NCI-H526 treated with DMSO at 0.1 percent for 48 hours (cell line): Measurements from ENCODE around the gene FAM187B.
"Not testable (repeated sequence)": the region's sequence is repeated elsewhere in the genome, so short reads cannot be mapped to it uniquely, and the experiment has no call there.

Experiments
- DNase-seq: peaks from one replicate; lab custom pipeline; 2025; lab: John Stamatoyannopoulos, UW

Gene FAM187B

GRCh38 chr19:35262101-35262761 is 33.7 kb upstream of the FAM187B start:
- no peak for DNase-seq

GRCh38 chr19:35261356-35262100 is 33.0 kb upstream of the FAM187B start:
- DNase-seq: no peak

DNA sequence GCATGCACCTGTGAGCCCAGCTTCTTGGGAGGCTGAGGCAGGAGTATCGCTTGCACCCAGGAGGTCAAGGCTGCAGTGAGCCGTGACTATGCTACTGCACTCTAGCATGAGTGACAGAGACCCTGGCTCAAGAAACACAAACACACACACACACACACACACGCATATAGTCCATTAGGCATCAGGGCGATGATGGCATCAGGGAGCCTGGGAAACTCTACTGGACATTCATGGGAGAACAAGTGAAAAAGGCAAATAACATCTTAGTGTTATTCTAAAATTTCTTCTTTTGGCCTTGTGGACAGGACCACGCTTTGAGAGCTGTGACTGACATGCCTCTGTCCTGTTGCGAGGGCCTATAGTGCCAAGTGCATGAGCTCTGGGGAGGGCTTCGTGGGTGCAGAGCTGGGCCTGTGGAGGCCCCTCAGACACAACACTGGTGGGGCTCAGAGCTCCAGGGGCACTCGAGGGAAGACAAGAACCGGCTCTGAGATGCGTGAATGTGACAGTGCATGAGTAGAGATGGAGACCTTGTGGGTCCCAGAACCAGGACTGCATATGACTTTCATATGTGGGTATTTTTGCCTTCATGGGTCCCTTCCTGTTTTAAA is 32.3 kb upstream of the FAM187B start:
- DNase-seq: no peak

GRCh38 chr19:35257113-35257461 is 28.5 kb upstream of the FAM187B start:
- no peak for DNase-seq

GRCh38 chr19:35256566-35256965 is 28.0 kb upstream of the FAM187B start:
- no peak for DNase-seq

DNA sequence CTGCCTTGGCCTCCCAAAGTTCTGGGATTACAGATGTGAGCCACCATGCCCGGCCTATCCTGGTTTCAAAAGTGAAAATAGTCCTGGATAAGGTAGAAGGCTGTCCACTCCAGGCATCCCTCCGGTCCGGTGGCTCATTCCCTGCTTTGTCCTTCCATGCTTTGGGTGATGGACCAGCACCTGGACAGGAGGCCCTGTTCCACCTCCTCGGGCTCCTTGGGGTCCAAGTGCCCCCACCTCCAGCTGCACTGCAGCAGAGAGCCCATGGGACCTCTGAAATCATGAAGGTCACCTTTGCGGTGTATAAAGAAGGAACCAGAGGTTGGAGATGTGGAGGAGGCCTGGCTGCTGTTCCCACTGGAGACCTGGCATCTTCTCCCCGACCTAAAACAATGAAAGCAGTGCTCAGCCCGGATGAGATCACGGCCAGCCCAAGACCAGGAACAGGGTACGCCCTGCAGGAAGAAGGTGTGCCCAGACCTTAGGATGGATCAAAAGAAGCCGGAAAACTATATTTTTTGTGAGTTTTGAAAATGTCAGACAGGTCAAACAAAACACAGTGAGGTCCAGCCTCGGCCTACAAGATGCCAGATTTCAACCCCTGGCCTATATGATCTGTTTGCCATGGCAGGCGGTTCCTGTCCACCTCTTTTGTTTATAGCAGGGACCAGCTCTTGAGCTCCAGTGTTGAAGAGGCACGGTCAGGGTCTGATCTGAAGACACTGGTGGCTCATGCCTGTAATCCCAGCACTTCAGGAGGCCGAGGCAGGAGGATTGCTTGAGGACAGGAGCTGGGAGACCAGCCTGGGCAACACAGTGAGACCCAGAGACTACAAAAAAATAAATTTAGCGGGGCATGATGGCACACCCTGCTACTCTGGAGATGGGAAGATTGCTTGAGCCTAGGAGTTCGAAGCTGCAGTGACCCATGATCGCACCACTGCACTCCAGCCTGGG is 26.1 kb upstream of the FAM187B start:
- DNase-seq: no peak

- no peak for DNase-seq
Measured at GRCh38 chr19:35253316-35254286, 25.1 kb upstream of the FAM187B start.

- DNase-seq: no peak
Measured at GRCh38 chr19:35251456-35251855, 22.9 kb upstream of the FAM187B start.

- DNase-seq: no peak
Measured at GRCh38 chr19:35249848-35250711, 21.5 kb upstream of the FAM187B start.

GRCh38 chr19:35249146-35249847 is 20.8 kb upstream of the FAM187B start:
- no peak for DNase-seq

DNA sequence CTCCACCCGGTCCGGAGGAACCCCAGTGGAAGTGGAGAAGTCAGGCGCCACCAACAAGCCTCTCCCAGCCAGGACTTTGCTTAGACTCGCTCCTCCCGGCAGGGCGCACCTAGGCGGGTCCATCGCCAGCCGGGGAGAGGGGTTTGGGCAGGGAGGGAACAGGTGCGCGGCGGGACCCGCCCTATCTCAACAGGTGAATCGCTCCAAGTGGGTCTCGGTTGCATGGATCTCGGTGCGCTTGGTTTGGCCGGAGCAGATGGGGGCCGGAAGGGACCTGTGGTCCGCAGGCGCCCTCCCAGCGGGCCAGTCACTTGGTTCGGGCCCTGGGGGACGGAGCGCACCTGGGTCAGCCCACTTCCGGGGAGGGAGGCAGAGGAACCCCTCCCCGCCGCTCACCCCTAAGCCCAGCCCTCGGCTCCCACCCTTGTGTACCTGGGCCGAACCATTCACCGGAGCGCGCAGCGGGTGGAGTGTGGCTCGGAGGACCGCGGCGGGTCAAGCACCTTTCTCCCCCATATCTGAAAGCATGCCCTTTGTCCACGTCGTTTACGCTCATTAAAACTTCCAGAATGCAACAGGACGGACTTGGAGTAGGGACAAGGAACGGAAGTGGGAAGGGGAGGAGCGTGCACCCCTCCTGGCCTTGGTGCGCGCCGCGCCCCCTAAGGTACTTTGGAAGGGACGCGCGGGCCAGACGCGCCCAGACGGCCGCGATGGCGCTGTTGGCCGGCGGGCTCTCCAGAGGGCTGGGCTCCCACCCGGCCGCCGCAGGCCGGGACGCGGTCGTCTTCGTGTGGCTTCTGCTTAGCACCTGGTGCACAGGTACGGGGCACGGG is 20.0 kb upstream of the FAM187B start, which contains the start of gene LSR:
TSS of gene LSR (plus strand) at position 693 of the 836 bp plus-strand sequence. CDS start at position 714, 21 bp downstream.
- peak; percentile 97 for DNase-seq

GRCh38 chr19:35247526-35248309 is 19.2 kb upstream of the FAM187B start:
- peak; percentile 96 for DNase-seq

DNA sequence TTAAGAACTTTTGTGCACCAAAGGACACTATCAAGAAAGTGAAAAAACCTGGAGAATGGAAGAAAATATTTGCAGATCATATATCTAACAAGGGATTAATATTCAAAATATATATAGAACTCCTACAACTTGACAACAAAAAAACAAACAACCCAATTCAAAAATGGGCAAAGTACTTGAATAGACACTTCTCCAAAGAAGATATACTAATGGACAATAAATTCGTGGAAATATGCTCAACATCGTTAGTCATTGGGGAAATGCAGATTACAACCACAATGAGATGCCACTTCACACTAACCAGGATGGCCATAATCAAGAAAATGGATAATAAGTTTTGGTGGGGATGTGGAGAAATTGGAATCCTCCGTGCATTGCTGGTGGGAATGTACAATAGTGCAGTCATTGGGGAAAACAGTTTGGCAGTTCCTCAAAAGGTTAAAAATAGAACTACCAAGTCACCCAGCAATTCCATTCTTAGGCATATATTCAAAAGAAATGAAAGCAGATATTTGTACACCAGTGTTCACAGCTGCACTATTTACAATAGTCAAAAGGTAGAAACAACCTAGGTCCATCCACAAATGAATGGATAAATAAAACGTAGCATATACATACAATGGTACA is 18.0 kb upstream of the FAM187B start:
- no peak for DNase-seq

DNA sequence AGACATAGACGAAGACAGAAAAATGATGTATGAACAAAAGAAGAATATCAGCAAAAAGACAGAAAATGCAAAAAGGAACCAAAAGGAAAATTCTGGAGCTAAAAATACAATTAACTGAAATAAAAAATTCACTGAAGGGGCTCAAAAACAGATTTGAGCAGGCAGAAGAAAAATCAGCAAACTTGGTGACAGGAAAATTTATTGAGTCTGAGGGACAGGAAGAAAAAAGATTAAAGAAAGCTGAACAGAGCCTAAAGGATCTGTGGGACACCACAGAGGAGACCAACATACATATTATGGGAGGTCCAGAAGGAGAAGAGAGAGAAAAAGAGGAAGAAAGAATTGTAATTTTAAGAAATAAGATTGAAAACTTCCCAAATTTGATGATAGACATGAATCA is 12.9 kb upstream of the FAM187B start:
- DNase-seq: no peak

DNA sequence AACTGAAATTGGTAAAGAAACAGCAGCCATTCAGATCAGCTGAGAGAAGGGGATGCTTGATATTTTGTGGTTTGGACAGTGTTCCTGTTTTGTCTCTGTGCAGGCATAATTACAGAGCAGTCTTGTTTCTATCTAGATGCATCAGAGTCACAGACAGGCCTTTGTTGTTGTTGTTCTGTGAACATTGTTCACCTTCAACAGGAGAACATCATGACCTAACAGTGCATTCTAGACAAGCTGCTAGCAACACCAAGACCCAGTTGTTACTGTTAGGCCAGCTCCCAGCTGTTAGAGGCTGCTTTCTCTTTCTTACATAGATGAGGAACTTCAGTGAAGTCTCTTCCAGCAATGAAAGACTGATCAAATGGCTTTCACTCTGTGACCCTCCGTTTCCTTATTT is 11.8 kb upstream of the FAM187B start:
- DNase-seq: no peak

GRCh38 chr19:35239597-35239996 is 11.1 kb upstream of the FAM187B start:
- DNase-seq: not testable (repeated sequence)
